Parathyroid adenoma (tissue), 2 donors: ENCODE results near the gene TMEM108.

Source experiments
- H2AFZ ChIP-seq: fragments of 300-600 bp; sonication (generic); one replicate; pipeline ENCODE4 v1.7.0; 2017; ENCODE audit warnings: antibody characterized with exemption, mild to moderate bottlenecking
- H3K27ac ChIP-seq: fragments of 300-600 bp; sonication (generic); one replicate; pipeline ENCODE4 v1.7.0; 2017
- H3K27me3 ChIP-seq: fragments of 300-600 bp; sonication (generic); one replicate; pipeline ENCODE4 v1.7.0; 2017; ENCODE audit warnings: low read length; ENCODE audit not compliant: control insufficient read depth, insufficient read depth
- H3K36me3 ChIP-seq: fragments of 300-600 bp; sonication (generic); one replicate; pipeline ENCODE4 v1.7.0; 2017; ENCODE audit warnings: low read length; ENCODE audit not compliant: control insufficient read depth, insufficient read depth
- H3K4me1 ChIP-seq: fragments of 300-600 bp; sonication (generic); one replicate; pipeline ENCODE4 v1.7.0; 2017; ENCODE audit warnings: control low read depth
- H3K4me2 ChIP-seq: fragments of 300-600 bp; sonication (generic); one replicate; pipeline ENCODE4 v1.7.0; 2017; ENCODE audit warnings: low read length
- H3K4me3 ChIP-seq: fragments of 300-600 bp; sonication (generic); one replicate; pipeline ENCODE4 v1.7.0; 2017; ENCODE audit warnings: low read depth, low read length
- H3K79me2 ChIP-seq: fragments of 300-600 bp; sonication (generic); one replicate; pipeline ENCODE4 v1.7.0; 2017; ENCODE audit warnings: control low read depth
- H3K9ac ChIP-seq: fragments of 300-600 bp; sonication (generic); one replicate; pipeline ENCODE4 v1.7.0; 2017; ENCODE audit warnings: mild to moderate bottlenecking
- H3K9me3 ChIP-seq: fragments of 300-600 bp; sonication (generic); one replicate; pipeline ENCODE4 v1.7.0; 2017; ENCODE audit warnings: low read length; ENCODE audit not compliant: control insufficient read depth
- CTCF ChIP-seq: fragments of 300-600 bp; sonication (generic); IDR thresholded peaks from one replicate; pipeline ENCODE4 v1.7.0; 2017; ENCODE audit warnings: antibody characterized with exemption, mild to moderate bottlenecking
- donor health status: primary hyperparathyroidism.

Gene TMEM108

GRCh38 chr3:133383175-133383574, 345.0 kb downstream of the TMEM108 start:
- H3K4me3 ChIP-seq: no peak overlapping the region
- H3K9ac ChIP-seq: no peak overlapping the region
- H3K4me1 ChIP-seq: peaks cover 3% of the 10 kb centered on the region
- H3K27ac ChIP-seq: no peak overlapping the region
- TF ChIP-seq CTCF: no peak
- no peak overlapping the region for H2AFZ ChIP-seq
- H3K79me2 ChIP-seq: no peaks in the 10 kb centered on the region
- no peaks in the 10 kb centered on the region for H3K9me3 ChIP-seq
- H3K36me3 ChIP-seq: no peaks in the 10 kb centered on the region
- H3K27me3 ChIP-seq: no peaks in the 10 kb centered on the region
- no peak overlapping the region for H3K4me2 ChIP-seq

- no peak overlapping the region for H3K9ac ChIP-seq
- no peak for TF ChIP-seq CTCF
- H3K27me3 ChIP-seq: no peaks in the 10 kb centered on the region
- H3K79me2 ChIP-seq: no peaks in the 10 kb centered on the region
- H2AFZ ChIP-seq: no peak overlapping the region
- peaks cover 3% of the 10 kb centered on the region for H3K4me1 ChIP-seq
- no peak overlapping the region for H3K4me2 ChIP-seq
- H3K4me3 ChIP-seq: no peak overlapping the region
- H3K36me3 ChIP-seq: no peaks in the 10 kb centered on the region
- H3K9me3 ChIP-seq: no peaks in the 10 kb centered on the region
- H3K27ac ChIP-seq: no peak overlapping the region
Measured at GRCh38 chr3:133383741-133384140, 345.6 kb downstream of the TMEM108 start.

- Histone ChIP-seq H3K9ac (no peak overlapping the region), H3K79me2 (no peaks in the 10 kb centered on the region), H3K4me1 (peaks cover 3% of the 10 kb centered on the region), H3K27me3 (no peaks in the 10 kb centered on the region), H3K9me3 (no peaks in the 10 kb centered on the region), H3K4me3 (no peak overlapping the region), H2AFZ (peak overlapping the region; percentile 54), H3K36me3 (no peaks in the 10 kb centered on the region), H3K27ac (no peak overlapping the region), H3K4me2 (no peak overlapping the region)
- peak; percentile 90 for TF ChIP-seq CTCF
Measured at GRCh38 chr3:133384331-133385027, 346.3 kb downstream of the TMEM108 start.

GRCh38 chr3:133386876-133387275, 348.7 kb downstream of the TMEM108 start:
- H3K79me2 ChIP-seq: no peaks in the 10 kb centered on the region
- peaks cover 3% of the 10 kb centered on the region for H3K4me1 ChIP-seq
- no peak overlapping the region for H2AFZ ChIP-seq
- H3K27me3 ChIP-seq: no peaks in the 10 kb centered on the region
- no peak overlapping the region for H3K27ac ChIP-seq
- H3K4me3 ChIP-seq: no peak overlapping the region
- no peaks in the 10 kb centered on the region for H3K9me3 ChIP-seq
- no peak overlapping the region for H3K4me2 ChIP-seq
- H3K36me3 ChIP-seq: no peaks in the 10 kb centered on the region
- no peak overlapping the region for H3K9ac ChIP-seq
- TF ChIP-seq CTCF: no peak

- H2AFZ ChIP-seq: no peak overlapping the region
- H3K4me3 ChIP-seq: no peak overlapping the region
- H3K4me1 ChIP-seq: peaks cover 3% of the 10 kb centered on the region
- no peak overlapping the region for H3K4me2 ChIP-seq
- H3K27me3 ChIP-seq: no peaks in the 10 kb centered on the region
- H3K36me3 ChIP-seq: no peaks in the 10 kb centered on the region
- H3K9ac ChIP-seq: no peak overlapping the region
- H3K27ac ChIP-seq: no peak overlapping the region
- no peaks in the 10 kb centered on the region for H3K9me3 ChIP-seq
- TF ChIP-seq CTCF: no peak
- no peaks in the 10 kb centered on the region for H3K79me2 ChIP-seq
Measured at GRCh38 chr3:133387341-133387740, 349.1 kb downstream of the TMEM108 start.
